HCT116 (cell line): ENCODE data around the gene EEF1G. TPM values are rescaled to one million over a fixed set of nuclear protein-coding genes. Genes with fewer than 3 reads are reported as not detected.

Source experiments
- ATAC-seq: fragments of 200-7000 bp; cut with Tn5 transposase; 2 replicates; pipeline ENCODE4 v1.9.1; 2020; ENCODE audit warnings: mild to moderate bottlenecking, moderate library complexity
- BruUV-seq: library from RNA; stranded (reverse); fragments of 400-500 nt; replicated peaks from 2 replicates; lab custom pipeline; 2021; lab: Mats Ljungman, UMichigan
- CTCF ChIA-PET: fragments of 300-600 bp; sonication (Branson Sonifier 250); formaldehyde crosslinking; loops from one replicate; lab custom pipeline; 2021; ENCODE audit warnings: antibody characterized with exemption; lab: Charles Lee
- POLR2A ChIA-PET: fragments of 300-600, 350-600 bp; sonication (Branson Sonifier 250); formaldehyde crosslinking; loops from one replicate; lab custom pipeline; 2021; ENCODE audit warnings: antibody characterized with exemption; lab: Charles Lee
- RAD21 ChIA-PET, 2 experiments: fragments of 300-600 bp; sonication (Branson Sonifier 250); formaldehyde crosslinking; loops; one replicate each; lab custom pipeline; 2023; ENCODE audit warnings: low total read pairs in 2 of 2; ENCODE audit not compliant: uncharacterized antibody in 2 of 2, unreplicated experiment in 2 of 2, low non-redundant PET in 1 of 2; lab: Charles Lee
- DNase-seq: peaks from one replicate; pipeline ENCODE4 v3.0.0-alpha.2; 2010; ENCODE audit warnings: low read depth, low spot score
- H2AFZ ChIP-seq: fragments of 200-600 bp; shearing (Covaris generic), sonication (generic); 2 replicates; pipeline ENCODE4 v1.6.1; 2017; ENCODE audit warnings: low read depth, mixed run types, mixed read lengths, antibody characterized with exemption, low read length; ENCODE audit not compliant: poor library complexity, severe bottlenecking
- H3K27ac ChIP-seq: 2 replicates; pipeline ENCODE4 v1.5.1; 2012; ENCODE audit warnings: low read depth, low read length
- H3K27me3 ChIP-seq: fragments of 200-600 bp; sonication (generic); 2 replicates; pipeline ENCODE4 v1.6.1; 2016; ENCODE audit warnings: mixed run types, low read length, mixed read lengths; ENCODE audit not compliant: insufficient read depth
- H3K36me3 ChIP-seq, 2 experiments: fragments of 200-500 bp in 1 of 2; fragments of 200-600 bp in 1 of 2; sonication (Bioruptor generic) in 1 of 2; sonication (generic) in 1 of 2; 2 replicates each; pipeline versions ENCODE4 v1.5.1 to v1.6.1; 2014 to 2016; ENCODE audit warnings: low read length in 2 of 2, inconsistent platforms in 1 of 2, mixed read lengths in 1 of 2, mixed run types in 1 of 2; ENCODE audit not compliant: insufficient read depth in 2 of 2, control insufficient read depth in 1 of 2
- H3K4me1 ChIP-seq, 2 experiments: fragments of 200-600 bp in 1 of 2; sonication (generic) in 1 of 2; 2 replicates each; pipeline versions ENCODE4 v1.5.1 to v1.6.1; 2012 to 2017; ENCODE audit warnings: low read length in 2 of 2, inconsistent platforms in 1 of 2, mild to moderate bottlenecking in 1 of 2, mixed read lengths in 1 of 2, mixed run types in 1 of 2, moderate library complexity in 1 of 2; ENCODE audit not compliant: insufficient read depth in 2 of 2, control insufficient read depth in 1 of 2
- H3K4me2 ChIP-seq: fragments of 200-600 bp; sonication (generic); 2 replicates; pipeline ENCODE4 v1.6.1; 2017; ENCODE audit warnings: mixed run types, low read length, mixed read lengths
- H3K4me3 ChIP-seq, 2 experiments: fragments of 200-600 bp in 1 of 2; sonication (generic) in 1 of 2; replicated peaks in 1 of 2; 2 replicates each; pipeline ENCODE4 v1.5.1; 2011 to 2016; ENCODE audit warnings: low read length in 2 of 2, control low read depth in 1 of 2, low read depth in 1 of 2, mild to moderate bottlenecking in 1 of 2, mixed read lengths in 1 of 2, mixed run types in 1 of 2
- H3K79me2 ChIP-seq: fragments of 200-600 bp; sonication (generic); 2 replicates; pipeline ENCODE4 v1.6.1; 2017; ENCODE audit warnings: mild to moderate bottlenecking, mixed run types, low read length, moderate library complexity, mixed read lengths; ENCODE audit not compliant: insufficient read depth
- H3K9ac ChIP-seq: fragments of 200-600 bp; sonication (generic); 2 replicates; pipeline ENCODE4 v1.6.1; 2016; ENCODE audit warnings: low read length, mixed read lengths
- H3K9me2 ChIP-seq: fragments of 200-600 bp; sonication (generic), shearing (Covaris generic); 2 replicates; pipeline ENCODE4 v1.6.1; 2017; ENCODE audit warnings: mixed run types, mild to moderate bottlenecking, moderate library complexity; ENCODE audit not compliant: insufficient read depth
- H3K9me3 ChIP-seq, 2 experiments: fragments of 200-500 bp in 1 of 2; fragments of 200-600 bp in 1 of 2; sonication (Bioruptor generic) in 1 of 2; sonication (generic) in 1 of 2; 2 replicates each; pipeline ENCODE4 v1.6.1; 2014 to 2017; ENCODE audit warnings: low read length in 2 of 2, mixed read lengths in 2 of 2, inconsistent platforms in 1 of 2, low read depth in 1 of 2, mild to moderate bottlenecking in 1 of 2, mixed run types in 1 of 2, moderate library complexity in 1 of 2; ENCODE audit not compliant: control insufficient read depth in 1 of 2, insufficient read depth in 1 of 2
- H4K20me1 ChIP-seq: fragments of 200-600 bp; sonication (generic), shearing (Covaris generic); 2 replicates; pipeline ENCODE4 v1.6.1; 2017; ENCODE audit warnings: mixed run types, mild to moderate bottlenecking, moderate library complexity; ENCODE audit not compliant: insufficient read depth
- CEBPB ChIP-seq: IDR thresholded peaks from 2 replicates; pipeline ENCODE4 v1.6.1; 2012; ENCODE audit warnings: low read depth
- ELF1 ChIP-seq: IDR thresholded peaks from 2 replicates; pipeline ENCODE4 v1.6.1; 2012; ENCODE audit warnings: low read depth, borderline replicate concordance
- EZH2phosphoT487 ChIP-seq: fragments of 200-600 bp; IDR thresholded peaks from 2 replicates; pipeline ENCODE4 v1.6.1; 2018; ENCODE audit warnings: antibody characterized with exemption, borderline replicate concordance
- FOSL1 ChIP-seq: IDR thresholded peaks from 2 replicates; pipeline ENCODE4 v1.6.1; 2012; ENCODE audit warnings: low read depth
- JUND ChIP-seq: IDR thresholded peaks from 2 replicates; pipeline ENCODE4 v1.6.1; 2012
- SIN3A ChIP-seq: IDR thresholded peaks from 2 replicates; pipeline ENCODE4 v1.6.1; 2012; ENCODE audit warnings: low read depth
- SP1 ChIP-seq: IDR thresholded peaks from 2 replicates; pipeline ENCODE4 v1.6.1; 2012; ENCODE audit warnings: low read depth
- SRF ChIP-seq: IDR thresholded peaks from 2 replicates; pipeline ENCODE4 v1.6.1; 2012; ENCODE audit warnings: low read depth
- TCF7L2 ChIP-seq: IDR thresholded peaks from 2 replicates; pipeline ENCODE4 v1.7.0; 2011; ENCODE audit warnings: borderline replicate concordance, inconsistent platforms; ENCODE audit not compliant: insufficient read depth, insufficient read length; ENCODE audit errors: extremely low read depth
- ZBTB33 ChIP-seq: IDR thresholded peaks from 2 replicates; pipeline ENCODE4 v1.6.1; 2011; ENCODE audit warnings: mild to moderate bottlenecking, low read length, moderate library complexity; ENCODE audit not compliant: insufficient replicate concordance; ENCODE audit errors: extremely low read depth
- ZFX ChIP-seq: fragments of 450-650 bp; IDR thresholded peaks from 2 replicates; pipeline ENCODE4 v1.6.1; 2017
- ZNF274 ChIP-seq: fragments of 200-500 bp; sonication (Bioruptor generic); IDR thresholded peaks from 2 replicates; pipeline ENCODE4 v1.6.1; 2014; ENCODE audit warnings: mild to moderate bottlenecking, low read depth, low read length, inconsistent platforms
- intact Hi-C: fragments of 100-400 bp; cut with micrococcal nuclease; formaldehyde crosslinking; loops from 2 replicates; pipeline ENCODE4 v1.10.0; 2022
- total RNA-seq: library from RNA; stranded (reverse); gene quantifications from one replicate; pipeline ENCODE4 v1.2.1, GENCODE V29; 2021; ENCODE audit not compliant: unreplicated experiment
- TF ChIP-seq, protein P1 (sequence below): IDR thresholded peaks from 2 replicates; pipeline ENCODE4 v1.6.1; 2012; ENCODE audit warnings: low read depth

EEF1G gene
- total RNA-seq, 1 experiment from 2014 or later = 1,901 TPM

DNA sequence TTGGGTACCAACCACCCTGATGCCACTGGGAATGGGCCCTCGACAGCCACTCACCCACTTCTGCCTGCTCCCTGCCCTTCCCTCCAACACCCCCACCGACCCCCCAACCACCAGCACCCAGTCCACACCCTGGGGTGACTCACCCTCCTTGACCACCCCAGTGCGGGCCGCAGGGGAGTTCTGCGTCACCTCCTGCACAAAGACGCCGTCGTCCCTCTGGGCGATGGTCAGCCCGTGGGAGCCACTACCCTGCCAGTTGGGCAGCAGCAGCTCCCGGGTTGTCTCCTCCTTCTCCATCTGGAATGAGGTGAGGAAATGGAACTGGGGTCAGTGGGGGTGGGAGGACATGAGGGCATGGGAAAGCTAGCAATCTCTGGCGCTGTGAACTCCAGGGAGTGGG lies 37.9 kb downstream of the EEF1G start:
- Histone ChIP-seq H3K4me1 (peaks cover 27 to 31% of the 10 kb centered on the region in 2 experiments), H3K4me2 (no peak overlapping the region), H3K9me2 (no peaks in the 10 kb centered on the region), H3K79me2 (peaks cover 73% of the 10 kb centered on the region), H3K4me3 (no peak overlapping the region), H3K27ac (no peak overlapping the region), H3K9ac (no peak overlapping the region), H4K20me1 (peaks cover 16% of the 10 kb centered on the region; the same call in 1 of the 2 replicates), H2AFZ (no peak overlapping the region), H3K9me3 (no peaks in the 10 kb centered on the region), H3K36me3 (peaks cover 31 to 56% of the 10 kb centered on the region in 2 experiments), H3K27me3 (no peaks in the 10 kb centered on the region)
- ChIA-PET POLR2A (no interaction called here), CTCF (no interaction called here), RAD21 (no interaction called here)
- ATAC-seq (no peak), DNase-seq (no peak)
- TF ChIP-seq ZBTB33 (no peak), JUND (no peak), EZH2phosphoT487 (no peak), ZNF274 (no peak), ZFX (no peak), FOSL1 (no peak), CEBPB (no peak), SIN3A (no peak), TCF7L2 (no peak), SRF (no peak), ELF1 (no peak), SP1 (no peak)
- TF ChIP-seq, protein P1, sequence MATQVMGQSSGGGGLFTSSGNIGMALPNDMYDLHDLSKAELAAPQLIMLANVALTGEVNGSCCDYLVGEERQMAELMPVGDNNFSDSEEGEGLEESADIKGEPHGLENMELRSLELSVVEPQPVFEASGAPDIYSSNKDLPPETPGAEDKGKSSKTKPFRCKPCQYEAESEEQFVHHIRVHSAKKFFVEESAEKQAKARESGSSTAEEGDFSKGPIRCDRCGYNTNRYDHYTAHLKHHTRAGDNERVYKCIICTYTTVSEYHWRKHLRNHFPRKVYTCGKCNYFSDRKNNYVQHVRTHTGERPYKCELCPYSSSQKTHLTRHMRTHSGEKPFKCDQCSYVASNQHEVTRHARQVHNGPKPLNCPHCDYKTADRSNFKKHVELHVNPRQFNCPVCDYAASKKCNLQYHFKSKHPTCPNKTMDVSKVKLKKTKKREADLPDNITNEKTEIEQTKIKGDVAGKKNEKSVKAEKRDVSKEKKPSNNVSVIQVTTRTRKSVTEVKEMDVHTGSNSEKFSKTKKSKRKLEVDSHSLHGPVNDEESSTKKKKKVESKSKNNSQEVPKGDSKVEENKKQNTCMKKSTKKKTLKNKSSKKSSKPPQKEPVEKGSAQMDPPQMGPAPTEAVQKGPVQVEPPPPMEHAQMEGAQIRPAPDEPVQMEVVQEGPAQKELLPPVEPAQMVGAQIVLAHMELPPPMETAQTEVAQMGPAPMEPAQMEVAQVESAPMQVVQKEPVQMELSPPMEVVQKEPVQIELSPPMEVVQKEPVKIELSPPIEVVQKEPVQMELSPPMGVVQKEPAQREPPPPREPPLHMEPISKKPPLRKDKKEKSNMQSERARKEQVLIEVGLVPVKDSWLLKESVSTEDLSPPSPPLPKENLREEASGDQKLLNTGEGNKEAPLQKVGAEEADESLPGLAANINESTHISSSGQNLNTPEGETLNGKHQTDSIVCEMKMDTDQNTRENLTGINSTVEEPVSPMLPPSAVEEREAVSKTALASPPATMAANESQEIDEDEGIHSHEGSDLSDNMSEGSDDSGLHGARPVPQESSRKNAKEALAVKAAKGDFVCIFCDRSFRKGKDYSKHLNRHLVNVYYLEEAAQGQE = no peak
- intact Hi-C loops = no loop called here
- BruUV-seq = no TSS peak
